GM23248 (cell line): ENCODE data around the gene SEMA7A. TPM values are rescaled to one million over a fixed set of nuclear protein-coding genes. Genes with fewer than 3 reads are reported as not detected.
"Not testable (repeated sequence)": the region's sequence is repeated elsewhere in the genome, so short reads cannot be mapped to it uniquely, and the experiment has no call there.

Experiments
- DNase-seq: peaks from one replicate; pipeline ENCODE4 v3.0.0-alpha.2; 2015
- H2AFZ ChIP-seq: fragments of 200-600 bp; sonication (generic); 2 replicates; pipeline ENCODE4 v1.6.1; 2016; ENCODE audit warnings: antibody characterized with exemption
- H3F3A ChIP-seq: fragments of 200-600 bp; sonication (generic); 2 replicates; pipeline ENCODE4 v1.6.1; 2016; ENCODE audit warnings: mild to moderate bottlenecking, antibody characterized with exemption, mixed run types; ENCODE audit not compliant: insufficient read depth
- H3K27ac ChIP-seq: fragments of 200-600 bp; sonication (generic); 2 replicates; pipeline ENCODE4 v1.5.1; 2016; ENCODE audit warnings: mild to moderate bottlenecking
- H3K27me3 ChIP-seq: fragments of 200-600 bp; sonication (generic); replicated peaks from 2 replicates; pipeline ENCODE4 v1.6.1; 2016; ENCODE audit warnings: mild to moderate bottlenecking; ENCODE audit not compliant: insufficient read depth
- H3K36me3 ChIP-seq: fragments of 200-600 bp; sonication (generic); 2 replicates; pipeline ENCODE4 v1.6.1; 2016; ENCODE audit warnings: low read depth, mild to moderate bottlenecking
- H3K4me1 ChIP-seq: fragments of 200-600 bp; sonication (generic); 2 replicates; pipeline ENCODE4 v1.6.1; 2016; ENCODE audit warnings: mild to moderate bottlenecking; ENCODE audit not compliant: insufficient read depth
- H3K4me2 ChIP-seq: fragments of 200-600 bp; sonication (generic); one replicate; pipeline ENCODE4 v1.6.1; 2016; ENCODE audit warnings: mild to moderate bottlenecking; ENCODE audit not compliant: unreplicated experiment
- H3K4me3 ChIP-seq: fragments of 200-600 bp; sonication (generic); 2 replicates; pipeline ENCODE4 v1.5.1; 2016; ENCODE audit warnings: mild to moderate bottlenecking
- H3K79me2 ChIP-seq: fragments of 200-600 bp; sonication (generic); 2 replicates; pipeline ENCODE4 v1.6.1; 2016; ENCODE audit warnings: mild to moderate bottlenecking; ENCODE audit not compliant: insufficient read depth
- H3K9ac ChIP-seq: fragments of 200-600 bp; sonication (generic); 2 replicates; pipeline ENCODE4 v1.6.1; 2016; ENCODE audit warnings: mild to moderate bottlenecking
- H3K9me2 ChIP-seq: fragments of 200-600 bp; sonication (generic); 2 replicates; pipeline ENCODE4 v1.6.1; 2016; ENCODE audit warnings: mixed run types, mild to moderate bottlenecking, moderate library complexity; ENCODE audit not compliant: insufficient read depth
- H3K9me3 ChIP-seq: fragments of 200-600 bp; sonication (generic); one replicate; pipeline ENCODE4 v1.6.1; 2017; ENCODE audit warnings: low read depth
- H4K20me1 ChIP-seq: fragments of 200-600 bp; sonication (generic); 2 replicates; pipeline ENCODE4 v1.6.0; 2016; ENCODE audit not compliant: insufficient read depth
- EZH2 ChIP-seq: fragments of 200-600 bp; sonication (generic); IDR thresholded peaks from 2 replicates; pipeline ENCODE4 v1.6.1; 2018; ENCODE audit warnings: antibody characterized with exemption, mild to moderate bottlenecking; ENCODE audit not compliant: insufficient read depth, poor library complexity, severe bottlenecking
- EZH2phosphoT487 ChIP-seq: fragments of 200-600 bp; sonication (generic); IDR thresholded peaks from 2 replicates; pipeline ENCODE4 v1.6.1; 2018; ENCODE audit warnings: antibody characterized with exemption, moderate library complexity, mild to moderate bottlenecking, low read depth; ENCODE audit not compliant: insufficient read depth
- WGBS, 2 experiments: methylation state at CpG; one replicate each; pipeline ENCODE4 v1.1.6; 2015 to 2017; ENCODE audit warnings: low lambda C conversion rate in 2 of 2, low coverage in 1 of 2; ENCODE audit errors: missing lambda C conversion rate in 2 of 2; 5-methylcytosine and 5-hydroxymethylcytosine counted together
- in situ Hi-C: fragments of 300-500 bp; cut with MboI; formaldehyde crosslinking; loops from 2 replicates; pipeline ENCODE4 v1.15.0; 2020
- polyA plus RNA-seq: library from polyadenylated mRNA; unstranded; fragments of >200 nt; fragmentation: Nextera tagmentation; extraction: Ambion mirVana; gene quantifications from 2 replicates; pipeline ENCODE4 v1.2.1, GENCODE V29; 2016
- total RNA-seq: library from RNA; depleted of rRNA; stranded (reverse); fragments of >200 nt; shearing (Covaris generic); gene quantifications from 2 replicates; pipeline ENCODE4 v1.2.3, GENCODE V29; 2014

Gene SEMA7A
- total and polyA plus RNA-seq, 2 experiments from 2014 or later, result 42.3 to 132 TPM

- H3K36me3 ChIP-seq, result no peaks in the 10 kb centered on the region
- 91 to 92% methylated on average over 12 of the region's 12 CpGs for WGBS, 2 experiments
- in situ Hi-C loops, result no loop called here
Measured at GRCh38 chr15:74367296-74367854, 66.4 kb downstream of the SEMA7A start, which contains the start of gene CYP11A1. CYP11A1 (minus strand) TSS chr15:74367646; CDS start chr15:74367585, 61 bp downstream.

GRCh38 chr15:74365598-74366445 lies 67.9 kb downstream of the SEMA7A start:
- Histone ChIP-seq H3K27ac (no peak overlapping the region), H3K4me3 (peak overlapping the region; percentile 75), H3K9ac (peak overlapping the region; percentile 87), H2AFZ (peak overlapping the region; percentile 98), H4K20me1 (no peaks in the 10 kb centered on the region), H3K79me2 (no peaks in the 10 kb centered on the region), H3F3A (no peaks in the 10 kb centered on the region; the same call in 1 of the 2 replicates), H3K4me1 (0 out of 2 replicates have a peak, but pooled peaks cover 3% of the 10 kb centered on the region), H3K27me3 (no peaks in the 10 kb centered on the region), H3K4me2 (peak overlapping the region; percentile 80), H3K9me2 (no peaks in the 10 kb centered on the region), H3K9me3 (no peaks in the 10 kb centered on the region), H3K36me3 (no peaks in the 10 kb centered on the region)
- 4 to 5% methylated on average over 68 to 75 of the region's 75 CpGs for WGBS, 2 experiments
- in situ Hi-C loops, result no loop called here
- peak; percentile 88 for DNase-seq
- TF ChIP-seq EZH2 (no peak), EZH2phosphoT487 (no peak)

More at GRCh38 chr15:74367296-74367854, 66.4 kb downstream of the SEMA7A start, which contains the start of gene CYP11A1:
- H3K4me2 ChIP-seq, result peak within 1 kb of the TSS; percentile 80
- no peak for TF ChIP-seq EZH2phosphoT487
- TF ChIP-seq EZH2, result no peak
- no peak within 1 kb of the TSS for H3K9ac ChIP-seq
- H2AFZ ChIP-seq, result no peak within 1 kb of the TSS
- no peaks in the 10 kb centered on the region for H3K4me1 ChIP-seq
- H3K9me3 ChIP-seq, result no peaks in the 10 kb centered on the region
- no peaks in the 10 kb centered on the region for H3K9me2 ChIP-seq
- no peaks in the 10 kb centered on the region for H3K79me2 ChIP-seq
- H3K27ac ChIP-seq, result no peak within 1 kb of the TSS
- H4K20me1 ChIP-seq, result no peaks in the 10 kb centered on the region
- no peaks in the 10 kb centered on the region for H3F3A ChIP-seq
- no peak within 1 kb of the TSS for H3K4me3 ChIP-seq
- no peak for DNase-seq
- no peaks in the 10 kb centered on the region for H3K27me3 ChIP-seq

- H3K9me2 ChIP-seq, result no peaks in the 10 kb centered on the region
- no peak for TF ChIP-seq EZH2phosphoT487
- TF ChIP-seq EZH2, result no peak
- peak overlapping the region; percentile 98 for H2AFZ ChIP-seq
- peak overlapping the region; percentile 75 for H3K4me3 ChIP-seq
- no peak overlapping the region for H3K27ac ChIP-seq
- H3K4me2 ChIP-seq, result peak overlapping the region; percentile 80
- H3K79me2 ChIP-seq, result no peaks in the 10 kb centered on the region
- no peak for DNase-seq
- no peaks in the 10 kb centered on the region for H4K20me1 ChIP-seq
- no peaks in the 10 kb centered on the region for H3K9me3 ChIP-seq
- WGBS, 2 experiments, result 47 to 73% methylated on average over 7 to 12 of the region's 12 CpGs
- no peaks in the 10 kb centered on the region; the same call in 1 of the 2 replicates for H3F3A ChIP-seq
- H3K4me1 ChIP-seq, result 0 out of 2 replicates have a peak, but pooled peaks cover 5% of the 10 kb centered on the region
- no peaks in the 10 kb centered on the region for H3K36me3 ChIP-seq
- no peaks in the 10 kb centered on the region for H3K27me3 ChIP-seq
- peak overlapping the region; percentile 87 for H3K9ac ChIP-seq
- in situ Hi-C loops, result no loop called here
Measured at GRCh38 chr15:74364936-74365597, 68.7 kb downstream of the SEMA7A start.

GRCh38 chr15:74362482-74362881 lies 71.3 kb downstream of the SEMA7A start:
- TF ChIP-seq EZH2phosphoT487 (no peak), EZH2 (no peak)
- no peaks in the 10 kb centered on the region for H3K9me3 ChIP-seq
- H3K4me3 ChIP-seq, result no peak overlapping the region

GRCh38 chr15:74360855-74361254 lies 72.9 kb downstream of the SEMA7A start:
- peak; percentile 31 for DNase-seq
- H3K79me2 ChIP-seq, H3K9ac ChIP-seq, H3K9me2 ChIP-seq, H2AFZ ChIP-seq, H4K20me1 ChIP-seq, H3K27ac ChIP-seq, H3K27me3 ChIP-seq, in situ Hi-C loops, H3K36me3 ChIP-seq, H3K4me1 ChIP-seq, H3F3A ChIP-seq, H3K9me3 ChIP-seq, H3K4me3 ChIP-seq, H3K4me2 ChIP-seq: not testable (repeated sequence)
- WGBS, 2 experiments, result 7 to 8% methylated on average over 1 of the region's 1 CpG

More at GRCh38 chr15:74362482-74362881, 71.3 kb downstream of the SEMA7A start:
- Histone ChIP-seq H2AFZ (no peak overlapping the region), H3K27me3 (no peaks in the 10 kb centered on the region), H3K4me1 (0 out of 2 replicates have a peak, but pooled peaks cover 5% of the 10 kb centered on the region), H4K20me1 (no peaks in the 10 kb centered on the region), H3K27ac (no peak overlapping the region), H3K79me2 (no peaks in the 10 kb centered on the region), H3K9me2 (no peaks in the 10 kb centered on the region), H3F3A (no peaks in the 10 kb centered on the region; the same call in 1 of the 2 replicates), H3K9ac (no peak overlapping the region), H3K36me3 (no peaks in the 10 kb centered on the region), H3K4me2 (no peak overlapping the region)
- 88 to 92% methylated on average over 1 of the region's 1 CpG for WGBS, 2 experiments
- in situ Hi-C loops, result no loop called here
- DNase-seq, result no peak

- in situ Hi-C loops, result not testable (repeated sequence)
Measured at GRCh38 chr15:74359376-74359775, 74.4 kb downstream of the SEMA7A start.

More at GRCh38 chr15:74359376-74359775, 74.4 kb downstream of the SEMA7A start:
- not testable (repeated sequence) for H4K20me1 ChIP-seq, H3K79me2 ChIP-seq, H3K4me3 ChIP-seq, H3K27me3 ChIP-seq, H3K9me3 ChIP-seq, H3K9ac ChIP-seq, H3K4me2 ChIP-seq, H3K36me3 ChIP-seq, H3K4me1 ChIP-seq, H3F3A ChIP-seq, H3K9me2 ChIP-seq, H2AFZ ChIP-seq, H3K27ac ChIP-seq, DNase-seq
- 70 to 72% methylated on average over 6 of the region's 6 CpGs for WGBS, 2 experiments
